Activated CD8-positive, alpha-beta memory T cell treated with anti-CD3 and anti-CD28 coated beads, Interleukin-2, amount 50 U/mL, for 48 hours (primary cell): Measurements from ENCODE around the gene MAP6.

Source experiments
- DNase-seq: peaks from one replicate; pipeline ENCODE4 v3.0.0-alpha.2; 2020

MAP6 gene

GRCh38 chr11:75565221-75565814, 103.5 kb downstream of the MAP6 start:
- DNase-seq: no peak

GRCh38 chr11:75563978-75564552, 104.8 kb downstream of the MAP6 start:
- DNase-seq: no peak

DNA sequence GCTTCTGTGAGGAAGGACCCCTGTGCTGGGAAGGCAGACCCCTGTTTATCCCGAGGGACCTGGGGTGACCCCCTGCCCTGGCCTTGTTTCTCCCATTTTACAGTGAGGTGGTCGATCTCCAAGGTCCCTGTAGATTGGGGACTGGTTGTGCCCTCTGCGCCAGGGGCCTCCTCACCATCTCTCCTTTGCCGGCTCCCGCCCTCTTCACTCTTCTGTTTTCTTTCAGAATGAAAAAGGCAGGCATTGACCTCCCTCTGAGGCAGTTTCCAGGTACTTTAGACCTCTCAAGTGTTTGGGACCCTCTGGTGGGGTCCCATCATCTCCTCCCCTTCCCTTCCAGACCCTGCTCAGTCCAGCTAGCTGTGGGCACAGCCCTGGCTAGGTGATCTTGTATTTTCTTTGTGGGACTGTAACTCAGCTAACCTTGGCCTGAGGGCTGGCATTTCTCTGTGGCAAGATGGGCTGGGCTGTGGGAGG, 105.3 kb downstream of the MAP6 start:
- no peak for DNase-seq

DNA sequence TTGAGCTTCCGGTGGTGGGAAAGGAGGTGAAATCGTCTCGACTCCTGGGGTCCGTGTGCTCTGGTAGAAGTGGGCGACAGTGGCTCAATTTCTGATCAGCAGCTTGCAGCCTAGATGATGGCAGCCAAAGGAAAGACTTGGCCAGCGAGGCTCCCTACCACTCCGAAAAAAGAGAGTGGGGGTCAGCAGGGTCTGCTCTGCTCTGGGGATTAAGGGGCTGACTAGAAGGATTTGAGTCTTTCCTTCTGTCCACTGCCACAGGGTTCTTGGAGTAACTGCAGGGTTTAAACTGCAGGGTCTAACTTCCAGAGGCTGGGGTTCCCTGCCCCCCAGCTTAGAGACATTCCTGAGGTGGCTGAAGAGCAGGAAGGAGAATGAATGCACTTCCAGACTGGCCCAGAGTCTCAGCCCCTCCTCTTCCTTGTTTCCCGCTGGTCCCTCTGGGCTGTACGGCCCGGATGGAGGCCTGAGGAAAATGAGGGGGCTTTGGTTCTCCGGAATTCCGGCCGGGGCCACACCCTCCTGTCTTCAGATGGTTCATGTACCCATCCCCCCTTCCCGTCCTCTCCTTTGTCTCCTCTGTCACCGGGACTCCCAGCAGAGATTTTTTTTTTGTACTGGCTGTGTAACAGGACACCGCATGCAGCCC, 105.9 kb downstream of the MAP6 start:
- DNase-seq: no peak

- peak; percentile 84 for DNase-seq
Measured at GRCh38 chr11:75562048-75562835, 106.6 kb downstream of the MAP6 start, which contains the start of gene SERPINH1. SERPINH1 (plus strand) TSS chr11:75562253; CDS start chr11:75566350, 4,097 bp downstream.

- no peak for DNase-seq
Measured at GRCh38 chr11:75561426-75562047, 107.3 kb downstream of the MAP6 start.

- no peak for DNase-seq
Measured at GRCh38 chr11:75560644-75561043, 108.2 kb downstream of the MAP6 start.

- no peak for DNase-seq
Measured at GRCh38 chr11:75558939-75559843, 109.6 kb downstream of the MAP6 start.

- no peak for DNase-seq
Measured at GRCh38 chr11:75557666-75558494, 111.0 kb downstream of the MAP6 start.

DNA sequence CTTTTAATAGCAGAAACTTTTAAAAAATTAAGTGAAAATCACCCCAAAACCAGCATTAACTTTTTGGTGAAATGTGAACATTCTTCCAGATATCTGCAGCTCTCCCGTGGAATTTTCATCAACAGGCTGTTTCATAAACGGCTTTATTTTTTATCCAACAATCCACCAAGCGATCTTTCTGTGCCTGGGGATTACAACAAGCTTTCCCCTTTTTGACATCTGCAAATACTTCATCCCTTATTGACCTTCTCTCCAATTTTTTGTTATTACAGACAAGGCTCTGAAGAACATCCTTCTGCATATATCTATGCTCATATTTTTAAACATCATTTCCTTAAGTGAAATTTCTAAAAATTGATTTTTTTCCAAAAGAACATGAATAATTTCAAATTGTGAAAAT, 112.6 kb downstream of the MAP6 start:
- no peak for DNase-seq

DNA sequence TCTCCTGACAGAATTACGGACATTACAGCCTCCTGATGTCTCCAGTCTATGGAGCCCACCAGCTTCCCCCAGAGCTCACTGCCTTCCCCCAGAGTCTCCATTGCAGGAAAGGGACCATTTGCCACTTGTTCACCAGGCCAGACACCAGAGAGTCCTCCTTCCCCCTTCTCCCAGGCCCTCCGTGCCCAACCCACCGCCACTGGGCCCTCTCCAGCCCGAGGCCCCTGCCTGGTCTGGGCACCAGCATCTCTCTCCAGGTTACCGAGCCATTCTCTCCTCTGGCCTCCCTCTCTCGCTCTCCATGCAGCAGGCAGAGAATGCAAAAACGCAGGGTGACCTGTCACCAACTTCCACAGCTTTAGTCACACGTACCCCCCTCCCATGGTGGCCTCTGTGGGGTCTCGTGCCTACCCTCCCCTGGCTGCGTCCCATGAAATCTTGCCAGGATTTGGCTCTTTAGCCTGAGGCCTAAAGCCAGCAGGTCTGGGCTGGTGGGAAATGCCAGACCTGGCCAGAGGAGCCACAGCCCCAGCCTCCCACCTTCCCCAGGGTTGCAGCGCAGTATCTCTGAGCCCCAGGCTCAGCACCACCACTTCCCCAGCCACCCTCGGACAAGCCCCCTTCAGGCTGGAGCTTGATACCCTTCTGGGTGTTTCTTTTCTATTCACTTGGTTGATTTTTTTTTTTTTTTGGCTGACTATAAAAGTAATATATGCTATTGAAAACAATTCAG, 113.6 kb downstream of the MAP6 start:
- no peak for DNase-seq

GRCh38 chr11:75554258-75555022, 114.4 kb downstream of the MAP6 start:
- DNase-seq: no peak

DNA sequence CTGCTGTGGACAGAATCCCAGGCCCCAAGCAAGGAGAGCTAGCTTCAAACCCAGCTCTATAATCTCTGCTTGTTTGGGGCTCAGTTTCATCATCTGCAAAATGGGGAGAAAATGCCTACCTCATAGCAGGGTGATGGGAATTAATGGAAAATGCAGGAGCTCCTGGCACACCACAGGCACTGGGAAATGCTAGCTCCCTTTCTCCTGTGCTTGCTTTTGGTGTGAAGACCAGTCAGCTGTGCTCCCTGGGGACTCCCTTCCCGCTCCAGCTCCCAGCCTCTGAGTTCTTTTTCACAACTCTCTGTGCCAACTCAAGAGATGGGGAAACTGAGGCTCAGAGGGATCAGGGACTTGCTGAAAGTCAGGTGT, 115.0 kb downstream of the MAP6 start:
- DNase-seq: no peak

DNA sequence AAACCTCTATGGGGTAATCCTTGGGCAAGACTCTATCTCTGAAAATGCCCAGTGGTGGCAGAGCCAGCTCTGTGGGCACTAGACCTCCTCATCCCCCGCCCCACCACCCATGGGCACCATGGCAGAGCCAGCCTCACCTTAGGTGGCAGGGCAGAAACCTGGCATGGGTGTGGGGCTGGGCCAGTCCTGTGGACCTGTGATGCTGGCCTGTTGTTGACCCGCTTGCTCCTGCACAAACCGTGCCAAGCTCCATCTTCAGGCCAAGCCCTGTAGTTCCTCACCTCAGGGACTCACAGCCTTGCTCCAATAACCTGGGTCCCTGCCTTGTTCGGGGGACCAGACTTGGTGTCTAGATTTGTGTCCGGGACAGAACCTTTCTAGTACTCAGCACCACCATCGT, 115.7 kb downstream of the MAP6 start:
- no peak for DNase-seq

GRCh38 chr11:75549370-75549958, 119.4 kb downstream of the MAP6 start:
- no peak for DNase-seq

DNA sequence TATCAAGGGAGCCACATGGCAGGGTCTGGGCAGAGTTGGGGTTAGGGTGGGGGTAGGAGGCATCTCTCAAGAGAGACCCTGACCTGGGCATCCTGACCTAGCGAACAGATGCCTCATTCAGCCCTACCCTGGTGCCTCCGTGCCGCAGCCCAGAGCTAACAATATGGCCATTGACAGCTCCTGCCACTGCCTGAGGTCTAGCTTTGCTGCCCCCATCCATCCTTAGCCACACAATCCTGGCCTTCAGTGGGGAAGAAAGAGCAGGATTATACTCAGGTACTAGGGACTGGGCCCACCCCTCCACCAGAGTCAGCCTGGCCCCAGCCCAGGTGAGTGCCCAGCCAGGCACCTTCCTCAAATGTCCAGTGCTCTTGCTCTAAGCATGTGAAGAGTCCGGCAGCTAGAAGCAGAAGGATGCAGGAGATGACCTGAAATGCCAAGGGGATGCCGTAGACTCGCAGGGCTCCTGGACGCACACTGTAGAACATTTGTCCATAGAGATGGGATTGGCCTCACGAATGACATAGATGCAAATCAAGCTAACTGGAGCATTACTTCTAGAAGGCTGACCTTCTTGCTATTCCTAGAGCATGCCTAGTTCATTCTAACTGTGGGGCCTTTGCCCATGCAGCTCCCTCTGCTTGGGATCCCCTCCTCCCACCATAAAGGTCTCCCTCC, 120.1 kb downstream of the MAP6 start:
- DNase-seq: no peak

DNA sequence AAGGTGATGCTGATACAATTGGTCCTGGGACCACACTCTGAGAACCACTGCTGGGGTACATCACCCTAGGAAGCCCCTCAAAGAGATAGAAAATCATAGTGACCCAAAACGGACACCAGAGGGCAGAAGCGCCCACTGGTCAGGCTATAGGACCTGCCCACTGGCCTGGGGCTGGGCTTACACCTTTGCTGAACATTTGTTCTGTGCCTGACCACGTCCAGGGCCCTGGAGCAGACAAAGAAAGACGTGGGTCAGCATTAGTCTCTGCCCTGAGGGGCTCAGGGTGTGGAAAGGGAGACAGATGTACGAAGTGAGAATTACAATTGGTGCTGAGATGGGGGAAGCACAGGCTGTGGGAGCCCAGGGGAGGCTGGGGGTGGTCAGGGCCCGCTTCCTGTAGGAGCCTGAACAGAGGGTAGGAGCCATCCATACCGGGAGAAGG, 121.2 kb downstream of the MAP6 start:
- no peak for DNase-seq

GRCh38 chr11:75547177-75547576, 121.7 kb downstream of the MAP6 start:
- no peak for DNase-seq
